Nephron (organoid): ENCODE data around the gene KIRREL3.
"Not testable (repeated sequence)": the region's sequence is repeated elsewhere in the genome, so short reads cannot be mapped to it uniquely, and the experiment has no call there.

Experiments
- H3K27ac Mint-ChIP-seq, 3 experiments: 2 replicates each; pipeline ENCODE4 v1.8.0; 2020; ENCODE audit warnings: mixed read lengths in 3 of 3, mild to moderate bottlenecking in 2 of 3, moderate library complexity in 1 of 3
- H3K27me3 Mint-ChIP-seq: 2 replicates; pipeline ENCODE4 v1.8.0; 2021; ENCODE audit warnings: low read depth, mild to moderate bottlenecking, moderate library complexity, mixed read lengths
- H3K36me3 Mint-ChIP-seq: 2 replicates; pipeline ENCODE4 v1.8.0; 2020; ENCODE audit warnings: low read depth, mixed read lengths
- H3K4me1 Mint-ChIP-seq: 2 replicates; pipeline ENCODE4 v1.8.0; 2020; ENCODE audit warnings: mixed read lengths
- H3K4me3 Mint-ChIP-seq, 3 experiments: 2 replicates each; pipeline ENCODE4 v1.8.0; 2020; ENCODE audit warnings: mild to moderate bottlenecking in 3 of 3, mixed read lengths in 3 of 3, moderate library complexity in 2 of 3
- H3K9me3 Mint-ChIP-seq: 2 replicates; pipeline ENCODE4 v1.8.0; 2020; ENCODE audit warnings: mixed read lengths
- CTCF ChIP-seq, 3 experiments: fragments of 200-600 bp; sonication (generic); IDR thresholded peaks; one replicate each; pipeline ENCODE4 v1.5.0; 2021; ENCODE audit warnings: antibody characterized with exemption in 3 of 3; ENCODE audit not compliant: unreplicated experiment in 3 of 3

Gene KIRREL3

GRCh38 chr11:126965331-126965730 lies 35.2 kb downstream of the KIRREL3 start:
- no peaks in the 10 kb centered on the region for H3K36me3 Mint-ChIP-seq
- H3K4me1 Mint-ChIP-seq, result peaks cover 10% of the 10 kb centered on the region
- peaks cover 4% of the 10 kb centered on the region for H3K9me3 Mint-ChIP-seq

GRCh38 chr11:126963603-126964363 lies 36.8 kb downstream of the KIRREL3 start:
- H3K4me3 Mint-ChIP-seq, result no peak overlapping the region
- peaks cover 4% of the 10 kb centered on the region for H3K9me3 Mint-ChIP-seq
- peaks cover 12% of the 10 kb centered on the region for H3K27me3 Mint-ChIP-seq
- no peaks in the 10 kb centered on the region for H3K36me3 Mint-ChIP-seq
- no peak for TF ChIP-seq CTCF (IDR thresholded peaks at IDR 0.05; ENCODE audit: unreplicated experiment in 3 of 3)
- peak overlapping the region in 2 of 3 experiments; percentile 5 to 37 for H3K27ac Mint-ChIP-seq
- peaks cover 10% of the 10 kb centered on the region for H3K4me1 Mint-ChIP-seq

More at GRCh38 chr11:126965331-126965730, 35.2 kb downstream of the KIRREL3 start:
- H3K4me3 Mint-ChIP-seq, result no peak overlapping the region
- H3K27me3 Mint-ChIP-seq, result peaks cover 23% of the 10 kb centered on the region
- no peak for TF ChIP-seq CTCF (IDR thresholded peaks at IDR 0.05; ENCODE audit: unreplicated experiment in 3 of 3)
- H3K27ac Mint-ChIP-seq, result no peak overlapping the region

- Mint-ChIP-seq H3K36me3 (no peaks in the 10 kb centered on the region), H3K27ac (peak overlapping the region in 2 of 3 experiments; percentile 5 to 37), H3K27me3 (peaks cover 9% of the 10 kb centered on the region), H3K9me3 (peaks cover 4% of the 10 kb centered on the region), H3K4me3 (no peak overlapping the region), H3K4me1 (peaks cover 10% of the 10 kb centered on the region)
- TF ChIP-seq CTCF (IDR thresholded peaks at IDR 0.05; ENCODE audit: unreplicated experiment in 3 of 3), result no peak
Measured at GRCh38 chr11:126963115-126963514, 37.5 kb downstream of the KIRREL3 start.

- Mint-ChIP-seq H3K4me1 (peaks cover 10% of the 10 kb centered on the region), H3K36me3 (no peaks in the 10 kb centered on the region), H3K9me3 (peaks cover 4% of the 10 kb centered on the region), H3K27me3 (no peaks in the 10 kb centered on the region), H3K27ac (no peak overlapping the region), H3K4me3 (no peak overlapping the region)
- TF ChIP-seq CTCF (IDR thresholded peaks at IDR 0.05; ENCODE audit: unreplicated experiment in 3 of 3), result no peak
Measured at GRCh38 chr11:126959700-126960099, 40.9 kb downstream of the KIRREL3 start.

GRCh38 chr11:126956635-126957034 lies 43.9 kb downstream of the KIRREL3 start:
- Mint-ChIP-seq H3K9me3 (no peaks in the 10 kb centered on the region), H3K4me3 (no peak overlapping the region), H3K27me3 (peaks cover 1% of the 10 kb centered on the region), H3K4me1 (no peaks in the 10 kb centered on the region), H3K27ac (no peak overlapping the region), H3K36me3 (no peaks in the 10 kb centered on the region)
- no peak for TF ChIP-seq CTCF (IDR thresholded peaks at IDR 0.05; ENCODE audit: unreplicated experiment in 3 of 3)

GRCh38 chr11:126952533-126952932 lies 48.0 kb downstream of the KIRREL3 start:
- H3K4me3 Mint-ChIP-seq, H3K27me3 Mint-ChIP-seq, H3K9me3 Mint-ChIP-seq, H3K4me1 Mint-ChIP-seq, H3K27ac Mint-ChIP-seq, H3K36me3 Mint-ChIP-seq: not testable (repeated sequence)
